Stimulated activated CD4-positive, alpha-beta T cell treated with anti-CD3 and anti-CD28 coated beads, Interleukin-15, amount 100 ng/mL, for 24 hours (primary cell): ENCODE data around the gene HOXB6.

Experiments used
- DNase-seq: peaks from one replicate; pipeline ENCODE4 v3.0.0-alpha.2; 2020

Gene HOXB6

GRCh38 chr17:48634493-48635208 is 29.9 kb upstream of the HOXB6 start:
- no peak for DNase-seq

GRCh38 chr17:48633266-48633677 is 28.5 kb upstream of the HOXB6 start:
- no peak for DNase-seq

- DNase-seq: no peak
These were observed 27.9 kb upstream of the HOXB6 start for GRCh38 chr17:48632579-48633265.

- no peak for DNase-seq
These were observed 27.1 kb upstream of the HOXB6 start for GRCh38 chr17:48631693-48632578.

- no peak for DNase-seq
These were observed 26.3 kb upstream of the HOXB6 start for GRCh38 chr17:48630925-48631692.

- DNase-seq: no peak
These were observed 25.5 kb upstream of the HOXB6 start for GRCh38 chr17:48630009-48630924.

GRCh38 chr17:48629411-48629759 is 24.6 kb upstream of the HOXB6 start:
- no peak for DNase-seq

GRCh38 chr17:48628649-48629410 is 24.0 kb upstream of the HOXB6 start:
- no peak for DNase-seq

- DNase-seq: no peak
These were observed 23.1 kb upstream of the HOXB6 start for GRCh38 chr17:48627623-48628521.

GRCh38 chr17:48627118-48627597 is 22.4 kb upstream of the HOXB6 start:
- DNase-seq: no peak

GRCh38 chr17:48626245-48627117 is 21.7 kb upstream of the HOXB6 start, which contains the start of gene HOXB9:
Gene HOXB9, minus strand, starts transcription at chr17:48626358. Its CDS starts 89 bp downstream, at chr17:48626269.
- peak; percentile 63 for DNase-seq

GRCh38 chr17:48625495-48626244 is 20.9 kb upstream of the HOXB6 start:
- peak; percentile 64 for DNase-seq

GRCh38 chr17:48624544-48625494 is 20.0 kb upstream of the HOXB6 start:
- no peak for DNase-seq

GRCh38 chr17:48624118-48624517 is 19.3 kb upstream of the HOXB6 start:
- no peak for DNase-seq

GRCh38 chr17:48623583-48623982 is 18.8 kb upstream of the HOXB6 start:
- DNase-seq: no peak

- DNase-seq: no peak
These were observed 18.1 kb upstream of the HOXB6 start for GRCh38 chr17:48622857-48623256.
